Hematopoietic multipotent progenitor cell (in vitro differentiated cells): ENCODE measurements around the gene TRIM33. TPM values are rescaled to one million over a fixed set of nuclear protein-coding genes. Genes with fewer than 3 reads are reported as not detected.
"Not testable (repeated sequence)": the region's sequence is repeated elsewhere in the genome, so short reads cannot be mapped to it uniquely, and the experiment has no call there.

Experiments used
- DNase-seq, 3 donors: peaks; one replicate each; pipeline ENCODE4 v3.0.0-alpha.2; 2011 to 2015; ENCODE audit warnings: low read depth in 2 of 3, low spot score in 2 of 3
- total RNA-seq: library from RNA; depleted of rRNA; stranded (reverse); fragments of >200 nt; gene quantifications from one replicate; pipeline ENCODE4 v1.2.3, GENCODE V29; 2012

The TRIM33 gene
- total RNA-seq, 1 donor: 38.8 TPM

GRCh38 chr1:114468710-114469468 lies 42.1 kb downstream of the TRIM33 start:
- DNase-seq: no peak

- DNase-seq: no peak
Measured at GRCh38 chr1:114468047-114468446, 43.0 kb downstream of the TRIM33 start.

- DNase-seq: no peak
Measured at GRCh38 chr1:114467491-114467890, 43.5 kb downstream of the TRIM33 start.

GRCh38 chr1:114466334-114467014 lies 44.5 kb downstream of the TRIM33 start:
- DNase-seq: no peak

GRCh38 chr1:114462963-114463362 lies 48.0 kb downstream of the TRIM33 start:
- no peak for DNase-seq

GRCh38 chr1:114462341-114462740 lies 48.7 kb downstream of the TRIM33 start:
- no peak for DNase-seq

- DNase-seq: peak in 2 of 3 donors; percentile 22 to 24
Measured at GRCh38 chr1:114458237-114458777, 52.7 kb downstream of the TRIM33 start.

- DNase-seq: no peak
Measured at GRCh38 chr1:114457675-114458236, 53.2 kb downstream of the TRIM33 start.

GRCh38 chr1:114456586-114456985 lies 54.4 kb downstream of the TRIM33 start:
- DNase-seq: no peak

GRCh38 chr1:114455102-114455785 lies 55.8 kb downstream of the TRIM33 start:
- no peak for DNase-seq

- DNase-seq: no peak
Measured at GRCh38 chr1:114454539-114454938, 56.5 kb downstream of the TRIM33 start.

- DNase-seq: no peak
Measured at GRCh38 chr1:114453361-114453784, 57.6 kb downstream of the TRIM33 start.

- DNase-seq: no peak
Measured at GRCh38 chr1:114448370-114449036, 62.5 kb downstream of the TRIM33 start.

GRCh38 chr1:114446198-114446597 lies 64.8 kb downstream of the TRIM33 start:
- peak in 1 of 3 donors; percentile 26 for DNase-seq

GRCh38 chr1:114443226-114443625 lies 67.8 kb downstream of the TRIM33 start:
- DNase-seq: not testable (repeated sequence)

- no peak for DNase-seq
Measured at GRCh38 chr1:114441332-114441731, 69.7 kb downstream of the TRIM33 start.

GRCh38 chr1:114439369-114439768 lies 71.6 kb downstream of the TRIM33 start:
- DNase-seq: no peak

- DNase-seq: no peak
Measured at GRCh38 chr1:114437812-114438211, 73.2 kb downstream of the TRIM33 start.

- no peak for DNase-seq
Measured at GRCh38 chr1:114436799-114437198, 74.2 kb downstream of the TRIM33 start.

- no peak for DNase-seq
Measured at GRCh38 chr1:114435088-114435715, 75.8 kb downstream of the TRIM33 start.
